Type B pancreatic cell (in vitro differentiated cells): ENCODE results near the gene LMAN2L. TPM values are rescaled to one million over a fixed set of nuclear protein-coding genes. Genes with fewer than 3 reads are reported as not detected.

Experiments used
- DNase-seq: peaks from one replicate; pipeline ENCODE4 v3.0.0; 2021; ENCODE audit warnings: mixed read lengths; ENCODE audit not compliant: unreplicated experiment; ENCODE audit errors: extremely low spot score
- H3K27ac Mint-ChIP-seq: 2 replicates; pipeline ENCODE4 v1.8.0; 2021; ENCODE audit warnings: mild to moderate bottlenecking, mixed read lengths
- H3K27me3 Mint-ChIP-seq: 2 replicates; pipeline ENCODE4 v1.8.0; 2021; ENCODE audit warnings: mixed read lengths
- H3K36me3 Mint-ChIP-seq: 2 replicates; pipeline ENCODE4 v1.8.0; 2021; ENCODE audit warnings: mixed read lengths
- H3K4me1 Mint-ChIP-seq: one replicate; pipeline ENCODE4 v1.8.0; 2021; ENCODE audit warnings: mixed read lengths; ENCODE audit not compliant: unreplicated experiment
- H3K4me3 Mint-ChIP-seq: 2 replicates; pipeline ENCODE4 v1.8.0; 2021; ENCODE audit warnings: mild to moderate bottlenecking, mixed read lengths
- H3K9me3 Mint-ChIP-seq: 2 replicates; pipeline ENCODE4 v1.8.0; 2021; ENCODE audit warnings: mixed read lengths
- CTCF ChIP-seq: fragments of 200-600 bp; sonication (generic); conservative IDR thresholded peaks from 2 replicates; pipeline ENCODE4 v1.5.0; 2021; ENCODE audit warnings: antibody characterized with exemption, mild to moderate bottlenecking
- total RNA-seq: library from RNA; stranded (reverse); gene quantifications from 2 replicates; pipeline ENCODE4 v1.2.1, GENCODE V29; 2021; ENCODE audit warnings: low replicate concordance

LMAN2L gene
- total RNA-seq, 1 donor from 2014 or later = 31.9 TPM

GRCh38 chr2:96726131-96726530, 13.7 kb downstream of the LMAN2L start:
- Mint-ChIP-seq H3K36me3 (peaks cover 33% of the 10 kb centered on the region), H3K27me3 (no peaks in the 10 kb centered on the region), H3K9me3 (no peaks in the 10 kb centered on the region), H3K4me1 (no peaks in the 10 kb centered on the region), H3K4me3 (no peak overlapping the region), H3K27ac (no peak overlapping the region)
- TF ChIP-seq CTCF = no peak
- no peak for DNase-seq

GRCh38 chr2:96716388-96716787, 23.5 kb downstream of the LMAN2L start:
- no peak for TF ChIP-seq CTCF
- Mint-ChIP-seq H3K27ac (no peak overlapping the region), H3K36me3 (peaks cover 29% of the 10 kb centered on the region), H3K27me3 (no peaks in the 10 kb centered on the region), H3K4me1 (no peaks in the 10 kb centered on the region), H3K9me3 (no peaks in the 10 kb centered on the region), H3K4me3 (no peak overlapping the region)
- no peak for DNase-seq

- TF ChIP-seq CTCF = no peak
- no peak overlapping the region for H3K4me3 Mint-ChIP-seq
- no peak for DNase-seq
- H3K27me3 Mint-ChIP-seq = no peaks in the 10 kb centered on the region
- H3K9me3 Mint-ChIP-seq = no peaks in the 10 kb centered on the region
- no peaks in the 10 kb centered on the region for H3K4me1 Mint-ChIP-seq
- H3K27ac Mint-ChIP-seq = no peak overlapping the region
- H3K36me3 Mint-ChIP-seq = peaks cover 31% of the 10 kb centered on the region
Observed at GRCh38 chr2:96715658-96716057, 24.2 kb downstream of the LMAN2L start.

GRCh38 chr2:96710985-96711384, 28.9 kb downstream of the LMAN2L start:
- H3K4me3 Mint-ChIP-seq = no peak overlapping the region
- H3K9me3 Mint-ChIP-seq = no peaks in the 10 kb centered on the region
- peaks cover 48% of the 10 kb centered on the region for H3K36me3 Mint-ChIP-seq
- no peak for TF ChIP-seq CTCF
- H3K27ac Mint-ChIP-seq = no peak overlapping the region
- DNase-seq = no peak
- H3K27me3 Mint-ChIP-seq = no peaks in the 10 kb centered on the region
- no peaks in the 10 kb centered on the region for H3K4me1 Mint-ChIP-seq

- no peak overlapping the region for H3K4me3 Mint-ChIP-seq
- TF ChIP-seq CTCF = no peak
- peaks cover 39% of the 10 kb centered on the region for H3K36me3 Mint-ChIP-seq
- no peaks in the 10 kb centered on the region for H3K9me3 Mint-ChIP-seq
- H3K4me1 Mint-ChIP-seq = no peaks in the 10 kb centered on the region
- H3K27me3 Mint-ChIP-seq = no peaks in the 10 kb centered on the region
- H3K27ac Mint-ChIP-seq = no peak overlapping the region
- no peak for DNase-seq
Observed at GRCh38 chr2:96703021-96703751, 36.7 kb downstream of the LMAN2L start.
